Measurements from ENCODE around the gene RGPD4.
"Not testable (repeated sequence)": the region's sequence is repeated elsewhere in the genome, so short reads cannot be mapped to it uniquely, and the experiment has no call there.

The RGPD4 gene

GRCh38 chr2:107822302-107822701 lies 4.4 kb upstream of the RGPD4 start:
- no peaks in the 10 kb centered on the region for H3K27me3 ChIP-seq (replicated peaks; ENCODE audit: insufficient read depth, low read length)
- no peaks in the 10 kb centered on the region for H3K4me1 ChIP-seq (ENCODE audit: low read length)
- H3K9me3 ChIP-seq (replicated peaks; ENCODE audit: insufficient read depth, low read length) = no peaks in the 10 kb centered on the region
- H3K36me3 ChIP-seq (replicated peaks; ENCODE audit: insufficient read depth, low read length) = no peaks in the 10 kb centered on the region
- H2AFZ ChIP-seq (ENCODE audit: low read length) = no peak overlapping the region
- no peaks in the 10 kb centered on the region for H4K20me1 ChIP-seq (ENCODE audit: insufficient read depth, low read length)
- H3K27ac ChIP-seq (ENCODE audit: low read length) = no peak overlapping the region
- DNase-seq = no peak
- no peaks in the 10 kb centered on the region for H3F3A ChIP-seq (ENCODE audit: insufficient read depth, low read length)
- TF ChIP-seq EZH2phosphoT487 (IDR thresholded peaks at IDR 0.05; ENCODE audit: low read length) (no peak), CTCF (IDR thresholded peaks at IDR 0.05; ENCODE audit: low read length) (no peak), EZH2 (optimal IDR thresholded peaks at IDR 0.05; ENCODE audit: low read depth, low read length) (no peak)
- H3K79me2 ChIP-seq (ENCODE audit: low read length) = no peaks in the 10 kb centered on the region
- no peak overlapping the region for H3K9ac ChIP-seq (ENCODE audit: low read length)
- no peaks in the 10 kb centered on the region for H3K9me2 ChIP-seq (replicated peaks; ENCODE audit: insufficient read depth, low read length)
- H3K4me2 ChIP-seq (ENCODE audit: low read depth, low read length) = no peak overlapping the region
- no peak overlapping the region for H3K4me3 ChIP-seq (ENCODE audit: low read length)

GRCh38 chr2:107824451-107825205 lies 2.1 kb upstream of the RGPD4 start:
- no peak overlapping the region for H3K9ac ChIP-seq (ENCODE audit: low read length)
- DNase-seq = no peak
- no peaks in the 10 kb centered on the region for H3K9me3 ChIP-seq (replicated peaks; ENCODE audit: insufficient read depth, low read length)
- no peak overlapping the region for H2AFZ ChIP-seq (ENCODE audit: low read length)
- H3K4me2 ChIP-seq (ENCODE audit: low read depth, low read length) = no peak overlapping the region
- no peaks in the 10 kb centered on the region for H4K20me1 ChIP-seq (ENCODE audit: insufficient read depth, low read length)
- TF ChIP-seq EZH2phosphoT487 (IDR thresholded peaks at IDR 0.05; ENCODE audit: low read length) (no peak), EZH2 (optimal IDR thresholded peaks at IDR 0.05; ENCODE audit: low read depth, low read length) (no peak), CTCF (IDR thresholded peaks at IDR 0.05; ENCODE audit: low read length) (no peak)
- no peaks in the 10 kb centered on the region for H3K36me3 ChIP-seq (replicated peaks; ENCODE audit: insufficient read depth, low read length)
- no peaks in the 10 kb centered on the region for H3K79me2 ChIP-seq (ENCODE audit: low read length)
- no peak overlapping the region for H3K27ac ChIP-seq (ENCODE audit: low read length)
- no peaks in the 10 kb centered on the region for H3F3A ChIP-seq (ENCODE audit: insufficient read depth, low read length)
- H3K4me3 ChIP-seq (ENCODE audit: low read length) = no peak overlapping the region
- no peaks in the 10 kb centered on the region for H3K4me1 ChIP-seq (ENCODE audit: low read length)
- H3K9me2 ChIP-seq (replicated peaks; ENCODE audit: insufficient read depth, low read length) = no peaks in the 10 kb centered on the region
- H3K27me3 ChIP-seq (replicated peaks; ENCODE audit: insufficient read depth, low read length) = no peaks in the 10 kb centered on the region

GRCh38 chr2:107825206-107825563 lies 1.5 kb upstream of the RGPD4 start:
- Histone ChIP-seq H3F3A (ENCODE audit: insufficient read depth, low read length) (no peaks in the 10 kb centered on the region), H3K4me2 (ENCODE audit: low read depth, low read length) (no peak overlapping the region), H3K4me1 (ENCODE audit: low read length) (no peaks in the 10 kb centered on the region), H3K9me2 (replicated peaks; ENCODE audit: insufficient read depth, low read length) (no peaks in the 10 kb centered on the region), H3K79me2 (ENCODE audit: low read length) (no peaks in the 10 kb centered on the region), H2AFZ (ENCODE audit: low read length) (no peak overlapping the region), H3K4me3 (ENCODE audit: low read length) (no peak overlapping the region), H3K9me3 (replicated peaks; ENCODE audit: insufficient read depth, low read length) (no peaks in the 10 kb centered on the region), H3K9ac (ENCODE audit: low read length) (no peak overlapping the region), H3K27me3 (replicated peaks; ENCODE audit: insufficient read depth, low read length) (no peaks in the 10 kb centered on the region), H3K36me3 (replicated peaks; ENCODE audit: insufficient read depth, low read length) (no peaks in the 10 kb centered on the region), H4K20me1 (ENCODE audit: insufficient read depth, low read length) (no peaks in the 10 kb centered on the region), H3K27ac (ENCODE audit: low read length) (no peak overlapping the region)
- TF ChIP-seq EZH2phosphoT487 (IDR thresholded peaks at IDR 0.05; ENCODE audit: low read length) = no peak
- no peak for TF ChIP-seq EZH2 (optimal IDR thresholded peaks at IDR 0.05; ENCODE audit: low read depth, low read length)
- DNase-seq = no peak

- H4K20me1 ChIP-seq (ENCODE audit: insufficient read depth, low read length); H3K4me3 ChIP-seq (ENCODE audit: low read length); H3F3A ChIP-seq (ENCODE audit: insufficient read depth, low read length); H3K9me2 ChIP-seq (replicated peaks; ENCODE audit: insufficient read depth, low read length); H3K27ac ChIP-seq (ENCODE audit: low read length); H3K4me1 ChIP-seq (ENCODE audit: low read length); H3K4me2 ChIP-seq (ENCODE audit: low read depth, low read length); H3K79me2 ChIP-seq (ENCODE audit: low read length); H3K9ac ChIP-seq (ENCODE audit: low read length); H3K27me3 ChIP-seq (replicated peaks; ENCODE audit: insufficient read depth, low read length); H3K9me3 ChIP-seq (replicated peaks; ENCODE audit: insufficient read depth, low read length); DNase-seq; H2AFZ ChIP-seq (ENCODE audit: low read length); H3K36me3 ChIP-seq (replicated peaks; ENCODE audit: insufficient read depth, low read length): not testable (repeated sequence)
These were observed 2.8 kb downstream of the RGPD4 start for GRCh38 chr2:107829514-107829913.

GRCh38 chr2:107833152-107833551 lies 6.5 kb downstream of the RGPD4 start:
- H2AFZ ChIP-seq (ENCODE audit: low read length); H3K27ac ChIP-seq (ENCODE audit: low read length); H3F3A ChIP-seq (ENCODE audit: insufficient read depth, low read length); H3K79me2 ChIP-seq (ENCODE audit: low read length); H3K27me3 ChIP-seq (replicated peaks; ENCODE audit: insufficient read depth, low read length); H3K36me3 ChIP-seq (replicated peaks; ENCODE audit: insufficient read depth, low read length); H3K9ac ChIP-seq (ENCODE audit: low read length); H3K4me3 ChIP-seq (ENCODE audit: low read length); DNase-seq; H3K4me1 ChIP-seq (ENCODE audit: low read length); H4K20me1 ChIP-seq (ENCODE audit: insufficient read depth, low read length); H3K9me2 ChIP-seq (replicated peaks; ENCODE audit: insufficient read depth, low read length); H3K4me2 ChIP-seq (ENCODE audit: low read depth, low read length); H3K9me3 ChIP-seq (replicated peaks; ENCODE audit: insufficient read depth, low read length): not testable (repeated sequence)

- not testable (repeated sequence) for H3K9ac ChIP-seq (ENCODE audit: low read length); H3K36me3 ChIP-seq (replicated peaks; ENCODE audit: insufficient read depth, low read length); H3K27ac ChIP-seq (ENCODE audit: low read length); H2AFZ ChIP-seq (ENCODE audit: low read length); H3K79me2 ChIP-seq (ENCODE audit: low read length); H4K20me1 ChIP-seq (ENCODE audit: insufficient read depth, low read length); H3K27me3 ChIP-seq (replicated peaks; ENCODE audit: insufficient read depth, low read length); H3K4me1 ChIP-seq (ENCODE audit: low read length); H3K4me3 ChIP-seq (ENCODE audit: low read length); H3K9me2 ChIP-seq (replicated peaks; ENCODE audit: insufficient read depth, low read length); H3K4me2 ChIP-seq (ENCODE audit: low read depth, low read length); DNase-seq; H3K9me3 ChIP-seq (replicated peaks; ENCODE audit: insufficient read depth, low read length); H3F3A ChIP-seq (ENCODE audit: insufficient read depth, low read length)
These were observed 6.9 kb downstream of the RGPD4 start for GRCh38 chr2:107833618-107834017.
